Measurements from ENCODE around the gene OGN. TPM values are rescaled to one million over a fixed set of nuclear protein-coding genes. Genes with fewer than 3 reads are reported as not detected.
"Not testable (repeated sequence)": the region's sequence is repeated elsewhere in the genome, so short reads cannot be mapped to it uniquely, and the experiment has no call there.

OGN gene
- total RNA-seq, 2 experiments from 2014 or later = not detected

- no peaks in the 10 kb centered on the region for H3K9me3 Mint-ChIP-seq (ENCODE audit: low read depth)
- DNase-seq (no peak), ATAC-seq (no peak)
- H3K4me1 Mint-ChIP-seq = no peaks in the 10 kb centered on the region
- ChIA-PET POLR2A (no interaction called here), CTCF (interaction anchor here (0.5 kb wide), 1 partner anchor 1481 kb away, joined by 3 read pairs; no protein-coding TSS in a partner anchor)
- no peaks in the 10 kb centered on the region for H3K36me3 Mint-ChIP-seq (ENCODE audit: low read depth)
- intact Hi-C loops (cut with DNase I, micrococcal nuclease) = no loop called here
- no peaks in the 10 kb centered on the region for H3K27me3 Mint-ChIP-seq
- no peak overlapping the region for H3K4me3 Mint-ChIP-seq
- H3K27ac Mint-ChIP-seq = no peak overlapping the region
Observed at GRCh38 chr9:92426501-92427145, 22.2 kb upstream of the OGN start.

- intact Hi-C loops (cut with DNase I, micrococcal nuclease) = no loop called here
- Mint-ChIP-seq H3K27ac (no peak overlapping the region), H3K4me3 (no peak overlapping the region), H3K9me3 (ENCODE audit: low read depth) (no peaks in the 10 kb centered on the region), H3K4me1 (no peaks in the 10 kb centered on the region), H3K27me3 (no peaks in the 10 kb centered on the region), H3K36me3 (ENCODE audit: low read depth) (no peaks in the 10 kb centered on the region)
- ChIA-PET CTCF (no interaction called here), POLR2A (no interaction called here)
- DNase-seq = no peak
- ATAC-seq = no peak
Observed at GRCh38 chr9:92425474-92425873, 21.1 kb upstream of the OGN start.

- Mint-ChIP-seq H3K9me3 (ENCODE audit: low read depth) (no peaks in the 10 kb centered on the region), H3K36me3 (ENCODE audit: low read depth) (no peaks in the 10 kb centered on the region), H3K27me3 (no peaks in the 10 kb centered on the region), H3K27ac (no peak within 1 kb of the TSS), H3K4me3 (no peak within 1 kb of the TSS), H3K4me1 (no peaks in the 10 kb centered on the region)
- ChIA-PET CTCF (interaction anchor here (0.6 kb wide), 2 partner anchors 15 to 295 kb away, joined by 3 read pairs; no protein-coding TSS in a partner anchor), POLR2A (no interaction called here)
- intact Hi-C loops (cut with DNase I, micrococcal nuclease) = no loop called here
- no peak for ATAC-seq
- no peak for DNase-seq
Observed at GRCh38 chr9:92424340-92424739, 20.0 kb upstream of the OGN start, which contains the start of gene OMD. Gene OMD, minus strand, starts transcription at chr9:92424471. Its CDS starts 6,913 bp downstream, at chr9:92417558.

GRCh38 chr9:92423612-92424011 is 19.2 kb upstream of the OGN start:
- Mint-ChIP-seq H3K27ac (no peak overlapping the region), H3K4me3 (no peak overlapping the region), H3K9me3 (ENCODE audit: low read depth) (no peaks in the 10 kb centered on the region), H3K36me3 (ENCODE audit: low read depth) (no peaks in the 10 kb centered on the region), H3K27me3 (no peaks in the 10 kb centered on the region), H3K4me1 (no peaks in the 10 kb centered on the region)
- no peak for ATAC-seq
- POLR2A ChIA-PET = no interaction called here
- no peak for DNase-seq
- CTCF ChIA-PET = interaction anchor here (0.6 kb wide), 1 partner anchor 248 kb away, joined by 3 read pairs; no protein-coding TSS in a partner anchor
- intact Hi-C loops (cut with DNase I, micrococcal nuclease) = no loop called here

GRCh38 chr9:92422611-92423338 is 18.4 kb upstream of the OGN start:
- ATAC-seq (no peak), DNase-seq (no peak)
- CTCF ChIA-PET = no interaction called here
- no peaks in the 10 kb centered on the region for H3K27me3 Mint-ChIP-seq
- H3K4me3 Mint-ChIP-seq = no peak overlapping the region
- intact Hi-C loops (cut with DNase I, micrococcal nuclease) = no loop called here
- POLR2A ChIA-PET = no interaction called here
- H3K9me3 Mint-ChIP-seq (ENCODE audit: low read depth) = no peaks in the 10 kb centered on the region
- no peak overlapping the region for H3K27ac Mint-ChIP-seq
- no peaks in the 10 kb centered on the region for H3K4me1 Mint-ChIP-seq
- no peaks in the 10 kb centered on the region for H3K36me3 Mint-ChIP-seq (ENCODE audit: low read depth)

GRCh38 chr9:92414566-92414965 is 10.2 kb upstream of the OGN start:
- H3K27me3 Mint-ChIP-seq = no peaks in the 10 kb centered on the region
- ChIA-PET CTCF (no interaction called here), POLR2A (no interaction called here)
- peaks cover 1% of the 10 kb centered on the region for H3K36me3 Mint-ChIP-seq (ENCODE audit: low read depth)
- H3K4me3 Mint-ChIP-seq = no peak overlapping the region
- ATAC-seq (no peak), DNase-seq (no peak)
- no peaks in the 10 kb centered on the region for H3K9me3 Mint-ChIP-seq (ENCODE audit: low read depth)
- no peaks in the 10 kb centered on the region for H3K4me1 Mint-ChIP-seq
- intact Hi-C loops (cut with DNase I, micrococcal nuclease) = no loop called here
- no peak overlapping the region for H3K27ac Mint-ChIP-seq

GRCh38 chr9:92411157-92411556 is 6.8 kb upstream of the OGN start:
- intact Hi-C loops (cut with DNase I, micrococcal nuclease) = not testable (repeated sequence)
- CTCF ChIA-PET = interaction anchor here (0.5 kb wide), 1 partner anchor 356 kb away, joined by 3 read pairs; no protein-coding TSS in a partner anchor

GRCh38 chr9:92408747-92409478 is 4.5 kb upstream of the OGN start:
- ChIA-PET POLR2A (no interaction called here), CTCF (interaction anchor here (1.1 to 1.7 kb wide), 2 partner anchors 8 to 196 kb away, joined by 3 read pairs; no protein-coding TSS in a partner anchor)
- no peaks in the 10 kb centered on the region for H3K27me3 Mint-ChIP-seq
- no peak for ATAC-seq
- DNase-seq = no peak
- no peak overlapping the region for H3K27ac Mint-ChIP-seq
- peaks cover 23% of the 10 kb centered on the region for H3K4me1 Mint-ChIP-seq
- intact Hi-C loops (cut with DNase I, micrococcal nuclease) = no loop called here
- H3K9me3 Mint-ChIP-seq (ENCODE audit: low read depth) = no peaks in the 10 kb centered on the region
- H3K36me3 Mint-ChIP-seq (ENCODE audit: low read depth) = peaks cover 3% of the 10 kb centered on the region
- no peak overlapping the region for H3K4me3 Mint-ChIP-seq

More at GRCh38 chr9:92411157-92411556, 6.8 kb upstream of the OGN start:
- H3K4me3 Mint-ChIP-seq; POLR2A ChIA-PET; H3K36me3 Mint-ChIP-seq (ENCODE audit: low read depth); H3K27me3 Mint-ChIP-seq; H3K9me3 Mint-ChIP-seq (ENCODE audit: low read depth); H3K27ac Mint-ChIP-seq; DNase-seq; ATAC-seq: not testable (repeated sequence)
- H3K4me1 Mint-ChIP-seq = peaks cover 11% of the 10 kb centered on the region

- no peaks in the 10 kb centered on the region for H3K9me3 Mint-ChIP-seq (ENCODE audit: low read depth)
- intact Hi-C loops (cut with DNase I, micrococcal nuclease) = no loop called here
- CTCF ChIA-PET = interaction anchor here (1.2 to 1.7 kb wide), 2 partner anchors 195 to 268 kb away, joined by 3 to 5 read pairs; no protein-coding TSS in a partner anchor
- peaks cover 3% of the 10 kb centered on the region for H3K36me3 Mint-ChIP-seq (ENCODE audit: low read depth)
- no peak overlapping the region for H3K27ac Mint-ChIP-seq
- no peaks in the 10 kb centered on the region for H3K27me3 Mint-ChIP-seq
- POLR2A ChIA-PET = no interaction called here
- no peak overlapping the region for H3K4me3 Mint-ChIP-seq
- ATAC-seq = no peak
- DNase-seq = no peak
- H3K4me1 Mint-ChIP-seq = peaks cover 23% of the 10 kb centered on the region
Observed at GRCh38 chr9:92407818-92408217, 3.4 kb upstream of the OGN start.

GRCh38 chr9:92406477-92406876 is 2.1 kb upstream of the OGN start:
- CTCF ChIA-PET = interaction anchor here (1.2 kb wide), 1 partner anchor 266 kb away, joined by 5 read pairs; no protein-coding TSS in a partner anchor
- POLR2A ChIA-PET = no interaction called here
- DNase-seq (peak; percentile 44), ATAC-seq (peak; percentile 90)
- Mint-ChIP-seq H3K27ac (peak overlapping the region; percentile 23), H3K4me1 (peaks cover 28% of the 10 kb centered on the region), H3K4me3 (no peak overlapping the region), H3K27me3 (no peaks in the 10 kb centered on the region), H3K9me3 (ENCODE audit: low read depth) (no peaks in the 10 kb centered on the region), H3K36me3 (ENCODE audit: low read depth) (peaks cover 3% of the 10 kb centered on the region)
- intact Hi-C loops (cut with DNase I, micrococcal nuclease) = no loop called here

GRCh38 chr9:92405818-92406217 is 1.4 kb upstream of the OGN start:
- ATAC-seq = no peak
- peaks cover 28% of the 10 kb centered on the region for H3K4me1 Mint-ChIP-seq
- no peaks in the 10 kb centered on the region for H3K27me3 Mint-ChIP-seq
- H3K4me3 Mint-ChIP-seq = no peak overlapping the region
- no peak overlapping the region for H3K27ac Mint-ChIP-seq
- intact Hi-C loops (cut with DNase I, micrococcal nuclease) = no loop called here
- ChIA-PET POLR2A (no interaction called here), CTCF (no interaction called here)
- no peak for DNase-seq
- no peaks in the 10 kb centered on the region for H3K9me3 Mint-ChIP-seq (ENCODE audit: low read depth)
- H3K36me3 Mint-ChIP-seq (ENCODE audit: low read depth) = peaks cover 3% of the 10 kb centered on the region

Data from activated CD4-positive, alpha-beta T cell treated with anti-CD3 and anti-CD28 coated beads for 36 hours (primary cell).